NCI-H510A (cell line): ENCODE results near the gene TLR3.

Experiments used
- DNase-seq: peaks from one replicate; lab custom pipeline; 2025; lab: John Stamatoyannopoulos, UW

The TLR3 gene

DNA sequence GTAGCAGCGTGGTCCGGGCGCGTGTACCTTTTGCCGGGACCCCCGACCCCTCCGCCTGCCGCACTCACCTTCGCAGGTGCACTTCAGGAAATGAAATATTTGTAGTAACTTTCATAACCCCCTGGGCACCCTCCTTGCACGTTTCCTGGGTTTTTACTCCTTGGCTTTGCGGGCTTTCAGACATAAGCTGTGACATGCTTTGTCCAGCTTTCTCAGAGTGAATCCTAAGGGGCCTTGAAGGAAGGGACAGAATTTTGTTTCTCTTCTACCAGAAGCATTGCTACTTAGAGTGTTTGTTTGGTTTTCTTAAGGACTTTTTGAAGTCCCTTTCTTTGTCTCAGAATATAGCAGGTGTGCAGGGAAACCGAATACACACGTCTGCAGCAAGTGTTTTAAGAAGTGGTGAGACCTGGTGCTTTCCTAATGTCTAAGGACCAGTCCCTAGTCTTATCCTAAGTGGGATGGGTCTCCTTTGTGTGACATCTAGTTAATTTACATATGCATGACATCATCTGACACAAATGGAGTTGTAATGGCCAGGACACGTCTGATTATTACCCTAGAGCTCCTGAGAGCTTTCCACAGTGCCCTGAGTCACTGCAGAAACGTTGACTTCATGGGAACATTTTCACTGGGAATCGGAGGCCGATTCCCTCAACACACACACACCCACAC is 36.8 kb downstream of the TLR3 start:
- DNase-seq: no peak

DNA sequence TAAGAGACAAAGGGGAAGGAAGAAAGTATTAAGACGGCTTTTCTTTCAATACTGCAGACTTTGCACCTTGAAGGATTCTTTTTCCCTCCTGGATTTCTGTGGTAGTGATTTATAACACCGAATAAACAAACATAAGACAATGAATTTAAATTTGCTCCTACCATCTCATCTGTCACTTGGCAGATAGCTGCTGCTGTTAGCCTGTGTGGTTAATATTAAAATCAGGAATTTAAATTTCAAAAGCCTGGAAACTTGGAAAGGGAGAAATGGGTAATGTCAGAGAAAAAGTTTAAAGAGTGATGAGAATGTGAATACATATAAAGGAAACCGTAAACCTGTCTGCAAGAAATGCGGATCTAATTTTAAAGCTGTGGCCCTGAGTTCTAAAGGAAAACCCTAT is 39.0 kb downstream of the TLR3 start:
- no peak for DNase-seq

DNA sequence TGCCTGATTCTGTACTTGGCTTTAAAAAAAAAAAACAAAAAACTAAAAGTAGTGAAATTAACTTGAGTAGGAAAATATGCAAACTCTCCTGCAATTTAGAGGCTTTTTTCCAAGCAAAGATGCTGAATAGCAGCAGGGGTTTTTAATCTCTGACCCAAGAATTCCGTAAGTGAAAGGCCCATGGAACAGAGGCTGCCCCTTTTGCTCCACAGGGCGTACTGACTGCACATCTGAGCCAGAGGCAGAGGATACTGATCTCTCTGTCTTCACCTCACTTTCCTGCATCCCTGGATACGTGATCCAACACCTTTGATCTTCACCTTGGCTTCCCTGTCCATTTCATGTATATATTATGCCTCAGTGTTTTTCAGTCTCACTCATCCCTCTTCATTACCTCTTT is 39.4 kb downstream of the TLR3 start:
- no peak for DNase-seq

DNA sequence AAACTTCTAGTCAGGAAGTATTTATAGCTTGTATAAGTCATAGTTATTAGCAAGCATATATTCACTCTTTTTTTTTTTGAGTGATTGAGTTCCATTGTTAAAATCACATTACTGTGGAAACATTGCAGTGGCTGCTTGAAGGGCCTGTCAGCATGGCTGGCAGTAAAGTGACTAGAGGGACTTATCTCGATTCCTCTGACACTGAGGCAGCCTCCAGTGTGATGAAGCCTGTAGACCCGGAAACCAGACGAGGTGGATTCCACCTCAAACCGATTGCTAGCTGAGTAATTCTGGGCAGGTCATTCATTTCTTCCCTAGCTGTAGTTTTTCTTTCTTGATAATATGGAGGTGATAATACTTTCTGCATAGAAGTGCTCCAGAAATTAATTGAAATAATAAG is 40.3 kb downstream of the TLR3 start:
- no peak for DNase-seq

DNA sequence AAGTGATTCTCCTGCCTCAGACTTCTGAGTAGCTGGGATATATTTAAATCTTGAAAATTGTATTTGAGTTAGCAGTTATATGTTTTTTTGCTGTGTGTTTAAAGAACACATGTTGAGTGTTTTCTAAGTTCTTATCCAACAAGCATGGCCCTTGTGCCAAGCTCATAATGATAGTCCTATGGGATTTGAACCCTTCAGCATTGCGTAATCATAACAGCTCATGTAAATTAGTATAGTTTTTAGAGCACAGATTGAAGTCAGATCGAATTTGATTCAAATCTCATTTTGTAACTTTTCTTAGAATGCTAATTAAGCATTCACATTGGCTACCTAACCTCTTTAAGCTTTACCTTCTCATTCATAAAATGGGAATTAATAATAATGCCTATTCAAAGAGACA is 47.7 kb downstream of the TLR3 start:
- no peak for DNase-seq

DNA sequence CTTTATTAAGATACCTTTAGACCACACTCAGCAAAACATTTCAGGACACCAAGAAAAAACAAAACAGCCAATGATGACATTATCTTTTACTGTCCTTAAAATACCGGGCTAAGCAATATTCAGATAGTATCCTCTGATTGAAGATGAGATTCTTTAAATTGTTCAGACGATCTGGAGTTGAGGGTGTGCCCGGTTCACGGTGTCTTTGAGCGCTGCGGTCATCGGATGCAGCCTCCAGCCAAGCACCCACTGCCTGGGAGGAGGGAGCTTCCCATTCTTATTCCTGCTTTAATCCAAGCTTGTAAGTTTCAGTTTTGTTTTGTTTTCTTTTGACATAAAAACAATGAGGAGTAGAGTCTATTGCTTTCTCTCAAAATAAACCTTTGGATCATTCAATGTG is 49.6 kb downstream of the TLR3 start:
- no peak for DNase-seq

DNA sequence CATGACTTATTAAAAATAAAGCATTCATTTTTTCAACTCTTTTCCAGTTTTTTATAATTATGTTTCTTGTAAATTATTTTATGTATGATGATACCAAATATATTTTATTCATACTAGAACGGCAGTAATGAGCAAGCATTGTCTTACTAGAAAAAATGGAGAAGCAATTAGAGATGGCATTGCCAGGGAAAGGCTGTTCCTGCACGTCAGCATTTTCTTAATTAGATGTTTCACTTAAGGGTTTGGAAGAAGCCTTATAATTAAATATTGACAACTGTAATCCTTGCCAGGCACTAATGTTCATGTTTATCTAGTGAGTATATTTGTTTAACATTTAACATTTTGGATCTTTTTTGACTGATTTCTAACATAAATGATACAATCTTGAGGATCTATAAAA is 52.1 kb downstream of the TLR3 start:
- no peak for DNase-seq

DNA sequence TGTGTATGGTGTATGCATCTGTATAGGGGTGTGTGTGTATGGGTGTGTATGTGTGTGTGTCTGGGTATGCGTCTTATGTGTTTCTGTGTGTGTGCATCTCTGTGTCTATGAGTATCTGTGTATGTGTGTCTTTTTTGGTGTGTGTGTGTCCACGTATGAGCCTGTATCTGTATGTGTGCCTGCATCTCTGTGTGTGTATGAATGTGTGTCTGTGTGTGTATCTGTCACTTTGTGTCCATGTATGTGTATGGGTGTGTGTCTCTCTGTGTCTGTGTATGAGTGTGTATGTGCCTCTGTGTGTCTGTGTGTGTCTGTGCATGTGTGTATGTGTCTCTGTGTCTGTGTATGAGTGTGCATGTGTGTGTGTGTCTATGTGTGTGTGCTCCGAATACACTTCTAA is 59.9 kb downstream of the TLR3 start:
- DNase-seq: no peak

DNA sequence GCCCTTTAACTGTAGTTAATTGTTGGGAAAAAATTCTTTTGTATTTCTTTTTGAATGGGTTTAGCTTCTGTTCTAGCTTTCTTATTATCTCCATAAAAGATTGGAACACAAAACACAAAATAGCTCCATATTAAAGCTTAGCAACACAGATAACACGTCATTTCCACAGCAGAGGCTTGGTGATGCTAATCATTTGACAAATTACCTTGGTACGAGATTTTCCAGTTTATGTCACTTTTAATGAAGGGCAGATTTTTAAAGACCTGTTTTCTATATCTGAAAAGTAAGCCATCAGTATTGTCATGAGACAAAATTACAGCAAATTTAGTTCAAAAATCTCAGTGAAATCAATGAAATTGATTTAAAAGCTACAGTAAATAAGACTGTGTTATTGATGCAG is 63.0 kb downstream of the TLR3 start:
- DNase-seq: no peak

DNA sequence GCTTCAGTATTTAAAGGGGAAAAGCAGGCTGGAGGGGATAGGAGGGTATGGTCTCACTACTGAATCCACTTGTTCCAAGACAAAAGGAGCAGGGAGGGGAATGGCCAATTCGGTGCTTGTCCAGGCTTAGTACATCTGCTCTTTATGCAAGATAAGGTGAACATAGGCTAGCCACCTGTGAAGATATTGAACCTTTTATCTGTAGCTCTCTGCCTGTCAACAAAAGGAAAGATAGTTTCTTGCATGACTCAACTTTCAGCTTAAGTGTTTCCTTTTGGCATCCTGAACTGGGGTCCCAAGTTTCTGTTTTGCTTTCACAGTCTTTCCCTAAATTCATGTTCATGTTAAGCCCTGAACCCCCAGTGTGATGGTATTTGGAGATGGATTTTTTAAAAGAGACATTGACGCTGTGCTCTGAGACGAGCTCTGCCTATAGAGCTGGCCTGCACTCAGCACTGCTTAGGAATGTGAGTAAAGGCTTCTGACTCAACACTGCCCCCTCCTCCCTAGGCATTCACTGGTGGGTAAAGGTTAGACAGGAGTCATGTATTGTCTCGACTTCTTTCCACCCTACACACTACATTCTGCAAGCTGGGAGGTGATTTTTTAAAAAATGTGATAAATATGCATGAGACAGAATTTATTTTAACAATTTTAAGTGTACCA is 63.8 kb downstream of the TLR3 start:
- DNase-seq: no peak

DNA sequence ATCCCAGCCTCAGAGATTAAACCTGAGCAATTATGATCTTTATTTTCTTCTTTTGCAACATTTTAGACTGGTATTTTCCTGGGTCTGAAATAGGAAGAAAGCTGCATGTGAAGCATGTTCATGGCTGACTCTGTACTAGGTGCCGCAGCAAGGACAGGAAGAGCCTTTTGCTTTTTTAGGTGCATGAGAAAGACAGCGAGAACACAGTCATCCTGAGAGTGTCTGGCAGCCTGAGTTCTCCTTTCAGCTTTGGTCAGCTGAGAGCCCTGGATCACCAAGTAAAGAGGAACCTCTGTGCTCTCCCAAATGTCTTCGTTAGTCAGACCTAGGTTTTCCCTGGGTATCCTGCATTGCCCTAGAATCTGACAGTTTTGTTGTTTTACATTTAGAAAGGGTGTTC is 65.3 kb downstream of the TLR3 start:
- no peak for DNase-seq

DNA sequence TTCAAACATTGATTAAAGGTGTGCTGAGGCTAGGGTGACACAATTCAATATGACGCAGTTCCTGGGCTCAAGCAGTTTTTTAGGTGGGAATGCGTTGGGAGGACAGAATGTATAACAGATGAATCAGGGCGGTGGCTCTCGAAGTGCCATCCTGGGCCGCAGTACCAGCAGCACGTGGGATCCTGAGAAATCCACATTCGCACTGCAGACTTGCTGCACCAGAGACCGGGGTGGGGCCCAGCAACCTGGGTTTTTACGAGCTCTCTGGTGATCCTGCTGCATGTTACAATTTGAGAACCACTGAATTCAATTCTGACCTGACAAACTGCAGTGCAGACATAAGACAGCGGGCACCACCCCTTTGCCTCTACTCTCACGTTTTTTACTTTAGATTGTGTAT is 65.9 kb downstream of the TLR3 start:
- no peak for DNase-seq

DNA sequence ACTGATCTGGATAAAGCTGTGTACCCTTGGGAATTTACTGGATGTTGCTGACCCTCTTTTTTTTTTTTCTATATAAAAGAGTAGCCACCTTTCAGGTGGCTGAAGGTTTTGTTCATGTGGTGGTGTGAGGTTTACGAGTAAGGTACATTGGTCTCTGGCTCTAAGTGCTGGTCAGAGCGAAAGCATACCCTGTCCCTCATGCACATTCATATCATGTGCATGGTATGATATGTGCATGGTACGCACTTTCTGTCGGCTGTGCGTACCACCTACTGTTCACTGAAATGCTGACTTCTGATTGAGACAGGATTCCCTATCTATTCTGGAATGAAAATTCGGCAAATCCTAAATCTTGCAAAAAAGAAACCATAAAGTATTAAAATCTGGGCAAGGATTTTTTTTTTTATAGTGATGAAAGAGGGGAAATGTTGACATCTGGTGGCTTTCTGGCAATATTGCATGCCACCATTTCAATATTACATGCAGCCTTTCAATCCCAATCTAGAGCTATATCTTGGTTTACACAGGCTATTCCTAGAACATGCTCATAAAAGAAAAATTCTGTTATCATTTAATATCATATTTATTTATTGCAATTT is 68.3 kb downstream of the TLR3 start:
- DNase-seq: no peak
